Measurements from ENCODE around the gene KNDC1.
A peak's percentile ranks its signal among the peaks of the same experiment; 100 is the strongest.

KNDC1 gene

DNA sequence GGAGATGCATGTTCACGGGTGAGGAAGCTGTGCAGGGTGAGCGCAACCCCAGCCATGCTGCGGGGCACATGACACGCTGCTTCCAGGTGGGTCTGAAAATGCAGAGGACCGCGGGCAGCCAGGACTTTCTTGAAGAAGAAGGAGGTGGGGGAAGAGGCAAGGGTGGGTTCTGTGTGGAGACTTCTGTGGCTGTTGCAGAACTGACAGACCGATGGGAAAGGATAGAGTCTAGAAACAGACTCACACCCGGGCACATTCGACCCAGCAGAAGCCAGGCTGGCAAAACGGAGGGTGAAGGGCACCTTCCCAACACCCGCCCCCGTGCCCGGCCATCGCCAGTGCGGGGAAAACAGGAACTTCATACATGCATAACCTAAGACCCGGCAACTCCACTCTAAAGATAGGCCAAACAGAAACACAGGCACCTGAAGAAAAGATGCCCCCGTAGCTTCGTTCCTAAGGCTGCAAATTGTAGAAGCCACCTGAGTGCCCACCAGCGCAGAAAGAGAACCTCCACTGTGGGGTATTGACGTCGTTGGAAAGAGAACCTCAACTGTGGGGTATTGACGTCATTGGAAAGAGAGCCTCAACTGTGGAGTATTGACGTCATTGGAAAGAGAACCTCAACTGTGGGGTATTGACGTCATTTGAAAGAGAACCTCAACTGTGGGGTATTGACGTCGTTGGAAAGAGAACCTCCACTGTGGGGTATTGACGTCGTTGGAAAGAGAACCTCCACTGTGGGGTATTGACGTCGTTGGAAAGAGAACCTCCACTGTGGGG is 4.8 kb upstream of the KNDC1 start:
- H3K36me3 Mint-ChIP-seq (ENCODE audit: insufficient read depth), result no peaks in the 10 kb centered on the region
- H3K27me3 Mint-ChIP-seq, result peaks cover 20 to 23% of the 10 kb centered on the region in 2 donors
- H3K27ac Mint-ChIP-seq, result no peak overlapping the region
- H3K4me1 Mint-ChIP-seq (ENCODE audit: low read depth in 2 of 2), result no peaks in the 10 kb centered on the region
- no peak for ATAC-seq (replicated peaks)
- no peaks in the 10 kb centered on the region for H3K9me3 Mint-ChIP-seq
- no peak for DNase-seq
- H3K4me3 Mint-ChIP-seq, result no peak overlapping the region

DNA sequence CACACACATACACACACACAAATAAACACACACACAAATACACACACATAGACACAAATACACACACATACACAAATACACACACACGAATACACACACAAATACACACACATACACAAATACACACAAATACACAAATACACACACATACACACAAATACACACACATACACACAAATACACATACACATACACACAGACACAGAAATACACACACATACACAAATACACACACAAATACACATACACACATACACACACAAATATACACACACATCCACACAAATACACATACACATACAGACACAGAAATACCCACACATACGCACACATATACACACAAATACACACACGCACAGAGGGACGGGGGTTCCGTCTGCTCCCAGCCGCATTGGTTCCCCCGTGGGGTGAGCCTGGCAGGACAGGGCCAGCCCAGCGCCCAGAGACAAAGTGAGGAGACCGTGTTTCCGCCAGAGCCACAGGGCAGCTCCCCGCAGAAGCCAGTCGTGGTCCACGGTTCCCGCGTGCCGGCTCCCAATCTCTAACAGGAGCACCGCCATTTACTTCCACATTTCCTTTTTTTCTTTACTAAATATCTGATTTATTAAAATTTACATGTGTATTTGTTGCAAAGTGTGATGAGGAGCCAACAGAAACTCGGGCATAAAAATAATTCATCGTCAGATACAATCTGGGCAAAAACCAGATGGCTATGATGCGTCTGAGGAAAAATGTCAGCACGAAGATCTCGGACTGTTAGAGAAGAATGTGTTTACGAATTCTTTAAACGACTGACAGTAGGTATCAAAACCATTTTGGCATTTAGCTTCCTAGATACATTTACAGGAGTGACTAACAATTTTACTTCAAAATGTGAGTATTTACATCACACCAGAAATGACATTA is 3.1 kb upstream of the KNDC1 start:
- Mint-ChIP-seq H3K27me3 (peaks cover 10 to 15% of the 10 kb centered on the region in 2 donors), H3K27ac (no peak overlapping the region), H3K9me3 (no peaks in the 10 kb centered on the region), H3K36me3 (ENCODE audit: insufficient read depth) (no peaks in the 10 kb centered on the region), H3K4me3 (no peak overlapping the region), H3K4me1 (ENCODE audit: low read depth in 2 of 2) (peaks cover 3 to 5% of the 10 kb centered on the region in 2 donors)
- DNase-seq (no peak), ATAC-seq (replicated peaks) (no peak)

DNA sequence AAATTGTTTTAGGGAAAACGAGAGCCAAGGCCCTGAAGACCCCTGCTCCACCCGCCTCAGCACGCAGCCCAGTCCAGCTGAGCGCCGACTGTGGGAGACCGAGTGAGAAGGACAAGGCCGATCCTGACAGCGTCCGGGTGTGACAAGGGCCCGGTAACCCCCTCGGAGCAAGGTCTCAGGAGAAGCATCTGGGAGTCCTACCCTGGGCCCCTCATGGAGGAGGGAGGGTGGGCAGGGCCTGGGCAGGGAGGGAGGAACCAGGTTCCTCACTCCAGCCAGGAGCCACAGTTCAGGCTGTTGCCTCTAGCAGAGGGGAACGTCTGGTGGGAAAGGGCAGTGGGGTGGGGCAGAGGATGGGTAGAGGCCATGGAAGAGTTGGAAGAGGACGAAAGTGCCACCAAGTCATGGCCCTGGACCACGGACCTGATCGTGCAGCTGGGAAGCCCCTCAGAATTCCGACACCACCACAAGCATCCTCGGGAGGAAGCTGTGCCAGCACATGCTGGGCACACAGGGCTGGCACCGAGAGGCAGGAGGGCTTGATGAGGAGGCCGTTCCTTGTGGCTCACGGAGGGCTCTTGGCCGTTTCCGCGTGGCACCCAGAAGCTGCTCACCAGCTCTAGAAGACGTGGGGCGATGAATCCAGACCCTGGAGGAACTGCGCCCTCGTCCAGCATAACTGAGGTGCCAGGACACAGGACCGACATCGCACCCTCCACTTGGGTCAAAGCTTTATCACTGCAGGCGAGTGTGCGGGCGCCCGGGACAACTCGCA is 2.2 kb upstream of the KNDC1 start:
- no peak overlapping the region for H3K27ac Mint-ChIP-seq
- peaks cover 5 to 17% of the 10 kb centered on the region in 2 donors for H3K27me3 Mint-ChIP-seq
- H3K4me3 Mint-ChIP-seq, result peak overlapping the region in 1 of 2 donors; percentile 42
- H3K36me3 Mint-ChIP-seq (ENCODE audit: insufficient read depth), result no peaks in the 10 kb centered on the region
- H3K9me3 Mint-ChIP-seq, result no peaks in the 10 kb centered on the region
- H3K4me1 Mint-ChIP-seq (ENCODE audit: low read depth in 2 of 2), result peaks cover 3 to 5% of the 10 kb centered on the region in 2 donors
- DNase-seq, result no peak
- ATAC-seq (replicated peaks), result no peak

DNA sequence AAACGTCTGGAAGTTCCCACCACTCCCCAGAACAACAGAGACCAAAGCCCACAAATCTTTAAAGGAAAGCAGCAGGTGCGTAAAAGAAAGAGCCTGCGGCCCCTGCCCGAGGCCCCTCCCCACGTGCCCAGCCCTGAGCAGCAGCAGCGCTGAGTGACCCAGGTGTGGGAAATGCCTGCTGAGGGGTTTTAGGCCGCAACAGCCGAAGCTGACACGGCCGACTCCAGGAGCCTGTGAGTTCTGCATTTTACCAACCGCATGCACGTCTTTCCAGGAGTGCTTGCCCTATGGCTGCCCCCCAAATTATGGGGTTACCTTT is 1.6 kb upstream of the KNDC1 start:
- no peak overlapping the region for H3K27ac Mint-ChIP-seq
- H3K4me3 Mint-ChIP-seq, result peak overlapping the region in 1 of 2 donors; percentile 42
- no peak for DNase-seq
- H3K9me3 Mint-ChIP-seq, result no peaks in the 10 kb centered on the region
- no peaks in the 10 kb centered on the region for H3K36me3 Mint-ChIP-seq (ENCODE audit: insufficient read depth)
- ATAC-seq (replicated peaks), result no peak
- H3K27me3 Mint-ChIP-seq, result peaks cover 9 to 22% of the 10 kb centered on the region in 2 donors
- peaks cover 3 to 8% of the 10 kb centered on the region in 2 donors for H3K4me1 Mint-ChIP-seq (ENCODE audit: low read depth in 2 of 2)

DNA sequence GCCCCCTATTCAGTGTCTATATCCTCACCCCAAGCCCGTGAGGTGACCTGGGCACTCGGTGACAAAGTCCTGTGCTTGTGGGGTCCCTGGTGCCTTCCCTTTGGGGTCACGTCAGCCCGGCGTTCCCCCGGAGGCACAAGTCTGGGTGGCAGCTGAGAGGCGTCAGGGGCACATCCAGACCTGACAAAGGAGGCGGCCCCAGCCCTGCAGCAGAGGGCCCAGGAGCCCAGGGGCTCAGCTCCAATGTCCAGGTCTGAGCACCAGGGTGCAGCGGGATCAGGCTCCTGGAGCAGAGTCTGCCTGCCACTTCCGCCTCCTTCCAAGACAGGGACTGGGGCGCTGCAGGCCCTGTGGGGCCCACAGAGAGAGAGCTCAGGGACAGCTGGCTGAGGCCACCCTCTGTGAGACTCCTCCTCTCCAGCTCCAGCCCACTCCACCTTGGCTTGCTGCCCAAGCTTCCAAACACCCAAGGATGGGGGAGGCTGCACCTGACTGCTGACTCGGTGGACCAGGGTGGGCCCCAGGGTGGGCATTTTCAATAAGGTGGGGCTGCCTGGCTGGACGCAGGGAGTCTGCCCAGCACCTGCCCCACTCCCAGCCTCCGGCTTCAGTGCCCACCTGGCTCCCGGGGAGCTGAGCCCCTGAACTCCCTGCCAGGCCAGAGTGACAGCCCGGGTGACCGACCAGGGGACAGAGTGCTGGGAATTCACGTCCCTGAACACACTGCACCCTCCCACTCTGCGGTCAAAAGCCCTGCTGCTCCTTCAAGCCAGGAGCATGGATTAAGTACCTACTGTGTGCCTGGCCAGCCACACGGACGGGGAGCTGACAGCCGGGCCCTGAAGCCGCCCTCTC is 1.0 kb upstream of the KNDC1 start:
- DNase-seq (no peak), ATAC-seq (replicated peaks) (no peak)
- peak overlapping the region in 1 of 2 donors; percentile 42 for H3K4me3 Mint-ChIP-seq
- peaks cover 3 to 8% of the 10 kb centered on the region in 2 donors for H3K4me1 Mint-ChIP-seq (ENCODE audit: low read depth in 2 of 2)
- no peak overlapping the region for H3K27ac Mint-ChIP-seq
- peaks cover 9 to 28% of the 10 kb centered on the region in 2 donors for H3K27me3 Mint-ChIP-seq
- no peaks in the 10 kb centered on the region for H3K36me3 Mint-ChIP-seq (ENCODE audit: insufficient read depth)
- no peaks in the 10 kb centered on the region for H3K9me3 Mint-ChIP-seq

DNA sequence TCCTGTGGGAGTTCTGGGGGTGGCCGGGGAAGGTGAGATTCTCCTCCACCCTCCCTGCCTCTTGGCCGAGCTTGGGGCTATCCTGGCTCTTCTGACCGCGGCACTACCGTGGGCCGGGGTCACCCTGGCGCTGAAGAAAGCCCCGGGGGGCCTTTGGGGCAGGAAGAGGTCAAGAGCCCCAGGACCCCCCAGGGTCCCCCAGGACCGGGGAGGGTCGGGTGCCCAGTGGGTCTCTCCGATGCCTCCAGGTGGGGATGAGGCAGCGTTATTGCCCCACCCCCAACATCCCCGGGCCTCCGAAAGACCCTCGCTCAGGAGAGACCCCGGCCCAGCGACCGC is 439 bp upstream of the KNDC1 start:
- no peak for DNase-seq
- Mint-ChIP-seq H3K4me1 (ENCODE audit: low read depth in 2 of 2) (peaks cover 3 to 8% of the 10 kb centered on the region in 2 donors), H3K36me3 (ENCODE audit: insufficient read depth) (no peaks in the 10 kb centered on the region), H3K27me3 (peaks cover 9 to 30% of the 10 kb centered on the region in 2 donors), H3K4me3 (peak overlapping the region in 1 of 2 donors; percentile 42), H3K27ac (no peak overlapping the region), H3K9me3 (no peaks in the 10 kb centered on the region)
- ATAC-seq (replicated peaks), result no peak

DNA sequence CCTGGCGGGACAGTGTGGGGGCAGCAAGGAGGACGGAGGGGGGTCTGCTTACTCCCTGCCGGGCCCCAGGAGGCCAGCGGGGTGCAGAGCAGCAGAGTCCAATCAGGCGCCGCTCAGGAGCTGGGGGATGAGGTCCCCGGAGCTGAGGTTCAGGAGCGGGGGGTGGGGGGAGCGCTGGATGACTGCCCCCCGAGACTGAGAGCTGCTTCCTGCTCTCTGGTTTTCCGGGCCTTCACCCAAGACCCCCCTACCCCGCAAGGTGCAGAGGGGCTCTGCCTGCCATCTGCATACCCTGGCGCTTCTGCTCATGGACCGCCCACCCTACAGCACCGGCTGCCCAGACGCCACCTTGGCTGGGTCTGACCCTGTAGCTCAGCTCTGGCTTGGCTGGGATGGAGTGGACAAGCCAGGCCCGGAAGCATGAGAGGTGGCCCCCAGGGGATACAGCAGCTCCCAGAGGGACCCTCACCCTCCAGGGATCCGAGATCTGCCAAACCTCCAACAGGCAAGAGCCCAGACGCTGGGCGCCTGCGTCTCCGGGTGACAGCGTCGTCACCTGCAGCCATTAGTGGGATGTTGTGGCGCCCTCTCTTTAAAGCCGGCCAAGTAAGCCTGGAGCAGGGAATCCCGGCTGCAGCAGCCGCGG is 930 bp downstream of the KNDC1 start:
- H3K36me3 Mint-ChIP-seq (ENCODE audit: insufficient read depth), result no peaks in the 10 kb centered on the region
- H3K27ac Mint-ChIP-seq, result no peak overlapping the region
- H3K9me3 Mint-ChIP-seq, result no peaks in the 10 kb centered on the region
- DNase-seq (no peak), ATAC-seq (replicated peaks) (no peak)
- H3K27me3 Mint-ChIP-seq, result peaks cover 9 to 30% of the 10 kb centered on the region in 2 donors
- H3K4me1 Mint-ChIP-seq (ENCODE audit: low read depth in 2 of 2), result peaks cover 3 to 8% of the 10 kb centered on the region in 2 donors
- H3K4me3 Mint-ChIP-seq, result peak overlapping the region; percentile 66 to 69

DNA sequence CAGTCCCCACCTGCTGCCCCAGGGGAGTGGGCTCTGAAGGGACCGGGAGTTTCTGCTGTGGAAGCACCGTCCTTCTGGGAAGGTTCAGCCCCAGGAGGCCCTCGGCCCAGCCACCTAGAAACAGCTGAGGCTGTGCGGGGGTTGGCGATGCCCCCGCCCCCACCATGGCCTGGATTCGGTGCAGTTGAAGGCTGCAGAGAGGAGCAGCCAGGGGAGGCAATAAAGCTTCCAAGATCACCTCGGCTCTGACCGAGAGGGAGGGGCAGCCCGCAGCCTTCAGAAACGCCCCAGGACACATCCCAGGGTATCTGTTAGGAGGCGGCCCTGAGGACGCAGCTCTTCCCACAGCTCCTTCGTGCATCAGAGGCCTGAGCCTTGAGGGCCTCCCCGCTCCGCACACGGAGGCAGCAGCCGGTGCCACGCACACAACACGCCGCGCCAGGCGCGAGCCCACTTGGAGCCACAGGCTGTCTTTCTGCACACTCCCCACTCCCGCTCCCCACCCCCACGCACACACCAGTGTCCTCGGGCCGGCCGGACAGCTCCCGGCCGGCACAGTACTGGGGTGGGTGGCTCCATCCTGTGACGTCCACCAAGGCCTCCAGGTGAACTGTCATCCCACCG is 1.6 kb downstream of the KNDC1 start:
- Mint-ChIP-seq H3K9me3 (no peaks in the 10 kb centered on the region), H3K27me3 (peaks cover 9 to 30% of the 10 kb centered on the region in 2 donors), H3K27ac (no peak overlapping the region), H3K36me3 (ENCODE audit: insufficient read depth) (no peaks in the 10 kb centered on the region), H3K4me1 (ENCODE audit: low read depth in 2 of 2) (peaks cover 3 to 8% of the 10 kb centered on the region in 2 donors), H3K4me3 (peak overlapping the region; percentile 66 to 69)
- no peak for DNase-seq
- no peak for ATAC-seq (replicated peaks)

DNA sequence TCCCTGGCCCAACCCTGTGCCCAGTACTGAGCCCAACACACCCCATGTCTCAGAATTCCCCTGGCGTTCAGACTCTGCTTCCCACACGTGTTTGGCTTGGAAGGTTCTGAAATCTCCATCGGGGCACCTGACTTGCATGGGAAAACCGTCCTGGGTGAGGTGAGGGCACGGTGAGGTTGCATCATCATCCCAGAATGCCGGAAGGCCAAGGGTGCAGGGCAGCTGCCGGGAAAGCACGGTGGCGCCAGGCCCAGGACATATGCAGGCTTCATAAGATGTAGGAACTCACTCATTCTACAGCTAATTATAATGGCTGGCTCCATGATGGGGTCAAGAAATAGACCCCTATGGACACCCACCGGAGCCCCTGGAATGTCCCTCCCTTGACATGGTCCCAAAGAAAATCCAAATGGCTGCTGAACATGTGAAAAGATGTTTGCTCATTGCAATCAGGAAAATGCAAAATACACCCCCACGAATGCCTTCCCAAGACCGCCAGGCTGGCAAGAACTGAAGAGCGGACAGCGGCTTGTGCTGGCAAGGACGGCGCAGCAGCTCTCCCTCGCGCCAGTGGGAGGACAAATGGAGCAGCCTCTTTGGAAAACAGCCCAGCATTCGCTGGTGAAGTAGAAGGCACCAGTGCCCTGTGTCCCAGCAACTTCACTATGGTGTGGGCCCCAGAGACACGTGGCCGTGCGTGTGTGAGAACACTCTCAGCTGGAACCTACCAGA is 2.3 kb downstream of the KNDC1 start:
- Mint-ChIP-seq H3K4me1 (ENCODE audit: low read depth in 2 of 2) (peaks cover 3 to 8% of the 10 kb centered on the region in 2 donors), H3K9me3 (no peaks in the 10 kb centered on the region), H3K36me3 (ENCODE audit: insufficient read depth) (no peaks in the 10 kb centered on the region), H3K27ac (no peak overlapping the region), H3K4me3 (peak overlapping the region in 1 of 2 donors; percentile 8), H3K27me3 (peaks cover 9 to 30% of the 10 kb centered on the region in 2 donors)
- DNase-seq, result no peak
- no peak for ATAC-seq (replicated peaks)

DNA sequence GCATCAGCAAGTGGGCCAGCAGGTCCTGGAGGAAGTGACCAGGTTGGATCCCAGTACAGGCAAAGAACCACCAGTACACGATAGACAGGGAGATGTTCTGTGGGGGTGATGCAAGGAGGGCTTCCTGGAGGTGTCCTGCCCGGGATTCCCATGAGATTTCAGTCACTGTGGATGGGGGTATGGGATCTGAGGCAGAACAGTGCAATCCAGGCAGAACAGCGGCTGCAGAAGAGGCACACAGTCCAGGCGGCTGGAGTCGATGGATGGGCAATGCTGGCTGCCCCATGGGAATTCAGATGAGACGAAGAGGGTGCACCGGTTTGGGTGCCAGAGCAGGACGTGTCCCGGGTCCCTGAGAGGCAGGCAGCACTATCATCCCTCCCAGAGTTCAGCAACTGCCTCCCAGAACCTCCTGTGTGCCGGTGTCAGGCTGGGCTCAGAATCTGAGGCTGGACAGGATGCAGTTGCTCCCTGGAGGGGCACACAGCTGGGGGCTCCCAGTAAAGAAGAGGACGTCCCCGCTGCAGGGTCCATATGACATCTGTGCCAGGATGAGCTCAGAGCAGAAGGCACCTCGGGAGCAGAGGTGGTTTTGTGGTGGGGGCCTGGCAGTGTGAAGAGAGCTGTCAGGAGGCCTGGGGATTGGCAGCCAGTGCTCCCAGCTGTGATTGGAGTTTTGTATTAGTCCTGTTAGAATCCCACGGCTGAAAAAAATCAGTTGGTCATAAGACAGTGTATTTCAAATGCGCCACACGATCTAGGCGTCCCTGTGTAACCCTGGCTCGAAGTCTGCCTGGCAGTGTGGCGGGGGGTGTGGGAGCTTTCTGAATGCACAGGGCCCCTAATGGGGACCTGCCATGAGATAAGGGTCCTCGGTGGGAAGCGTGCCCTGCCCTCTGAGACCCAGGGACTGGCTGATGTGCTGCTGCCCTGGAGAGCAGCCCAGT is 3.2 kb downstream of the KNDC1 start:
- Mint-ChIP-seq H3K27ac (no peak overlapping the region), H3K36me3 (ENCODE audit: insufficient read depth) (no peaks in the 10 kb centered on the region), H3K4me1 (ENCODE audit: low read depth in 2 of 2) (peaks cover 3 to 8% of the 10 kb centered on the region in 2 donors), H3K4me3 (no peak overlapping the region), H3K27me3 (peaks cover 9 to 34% of the 10 kb centered on the region in 2 donors), H3K9me3 (no peaks in the 10 kb centered on the region)
- DNase-seq (no peak), ATAC-seq (replicated peaks) (no peak)

All from effector memory CD8-positive, alpha-beta T cell (primary cell).